ENCODE results near the gene C1orf216. TPM values are rescaled to one million over a fixed set of nuclear protein-coding genes. Genes with fewer than 3 reads are reported as not detected.

The C1orf216 gene
- total RNA-seq, 4 donors from 2014 or later = 9.1 to 21.8 (median 18.4) TPM

- Histone ChIP-seq H3K27me3 (no peaks in the 10 kb centered on the region), H3K9me3 (no peaks in the 10 kb centered on the region), H3K27ac (no peak overlapping the region), H3K36me3 (no peaks in the 10 kb centered on the region), H3K4me3 (no peak overlapping the region), H3K4me1 (no peaks in the 10 kb centered on the region)
- no peak for TF ChIP-seq CTCF (IDR thresholded peaks at IDR 0.05)
- TF ChIP-seq POLR2A (IDR thresholded peaks at IDR 0.05) = no peak
- DNase-seq = no peak
- intact Hi-C loops (cut with DNase I; ENCODE audit: low total_unique reads) = no loop called here
Observed at GRCh38 chr1:35666916-35667315, 51.8 kb downstream of the C1orf216 start.

- Histone ChIP-seq H3K4me1 (no peaks in the 10 kb centered on the region), H3K27me3 (no peaks in the 10 kb centered on the region), H3K27ac (no peak overlapping the region), H3K9me3 (no peaks in the 10 kb centered on the region), H3K36me3 (no peaks in the 10 kb centered on the region), H3K4me3 (no peak overlapping the region)
- intact Hi-C loops (cut with DNase I; ENCODE audit: low total_unique reads) = no loop called here
- DNase-seq = no peak
- no peak for TF ChIP-seq CTCF (IDR thresholded peaks at IDR 0.05)
- no peak for TF ChIP-seq POLR2A (IDR thresholded peaks at IDR 0.05)
Observed at GRCh38 chr1:35666216-35666615, 52.5 kb downstream of the C1orf216 start.

Other genes with a start within 250 kb of the C1orf216 start
- gene KIAA0319L, start 161.5 kb downstream of the C1orf216 start, total RNA-seq = 10 to 100 TPM; 27.6 to 72.1 (median 53.8) TPM
- 10 to 100 TPM in 2 of 4 donors, 1 to 10 TPM in 2; 4.4 to 29.9 (median 17.0) TPM for gene NCDN, start 161.1 kb downstream of the C1orf216 start, total RNA-seq
- 1 to 10 TPM in 1 of 4 donors, under 1 TPM in 1, not detected in 2; 0.97 to 3.6 TPM for gene TFAP2E, start 145.6 kb downstream of the C1orf216 start, total RNA-seq
- gene PSMB2, start 77.4 kb downstream of the C1orf216 start, total RNA-seq = 10 to 100 TPM in 3 of 4 donors, 1 to 10 TPM in 1; 4.9 to 40.2 (median 27.2) TPM
- 10 to 100 TPM in 1 of 4 donors, not detected in 3; 14.0 TPM for gene CLSPN, start 51.1 kb upstream of the C1orf216 start, total RNA-seq
- 10 to 100 TPM; 10.8 to 23.6 (median 17.7) TPM for gene AGO4, start 89.1 kb upstream of the C1orf216 start, total RNA-seq
- gene AGO1, start 164.3 kb upstream of the C1orf216 start, total RNA-seq = 10 to 100 TPM in 2 of 4 donors, 1 to 10 TPM in 2; 4.1 to 32.8 (median 12.0) TPM
- 10 to 100 TPM; 21.2 to 47.8 (median 36.0) TPM for gene AGO3, start 212.2 kb upstream of the C1orf216 start, total RNA-seq